Bronchial epithelial cell (primary cell): ENCODE results near the gene FMN1. TPM values are rescaled to one million over a fixed set of nuclear protein-coding genes. Genes with fewer than 3 reads are reported as not detected.

Source experiments
- DNase-seq: peaks from one replicate; pipeline ENCODE4 v3.0.0-alpha.2; 2010; ENCODE audit warnings: low read depth
- FAIRE-seq: peaks from 2 replicates; lab custom pipeline; 2011; peaks lifted over from hg19 to GRCh38; lab: Jason Lieb, UNC
- H3K27me3 ChIP-seq: 2 replicates; pipeline ENCODE4 v1.5.1; 2011; ENCODE audit warnings: low read length; ENCODE audit not compliant: control insufficient read depth, insufficient read depth
- H3K36me3 ChIP-seq: 2 replicates; pipeline ENCODE4 v1.5.1; 2011; ENCODE audit warnings: low read length; ENCODE audit not compliant: control insufficient read depth, insufficient read depth
- H3K4me3 ChIP-seq: 2 replicates; pipeline ENCODE4 v1.5.1; 2011; ENCODE audit warnings: mild to moderate bottlenecking, low read depth, low read length, control low read depth
- total RNA-seq: library from RNA; depleted of rRNA; stranded (reverse); fragments of >200 nt; gene quantifications from 2 replicates; pipeline ENCODE4 v1.2.1, GENCODE V29; 2014
- TF ChIP-seq, protein P1 (sequence below): IDR thresholded peaks from 2 replicates; pipeline ENCODE4 v1.5.1; 2011; ENCODE audit warnings: mild to moderate bottlenecking, moderate library complexity, low read length, control low read depth, inconsistent platforms; ENCODE audit not compliant: insufficient read depth, severe bottlenecking

FMN1 gene
- total RNA-seq, 1 donor from 2014 or later, result 1.6 TPM

DNA sequence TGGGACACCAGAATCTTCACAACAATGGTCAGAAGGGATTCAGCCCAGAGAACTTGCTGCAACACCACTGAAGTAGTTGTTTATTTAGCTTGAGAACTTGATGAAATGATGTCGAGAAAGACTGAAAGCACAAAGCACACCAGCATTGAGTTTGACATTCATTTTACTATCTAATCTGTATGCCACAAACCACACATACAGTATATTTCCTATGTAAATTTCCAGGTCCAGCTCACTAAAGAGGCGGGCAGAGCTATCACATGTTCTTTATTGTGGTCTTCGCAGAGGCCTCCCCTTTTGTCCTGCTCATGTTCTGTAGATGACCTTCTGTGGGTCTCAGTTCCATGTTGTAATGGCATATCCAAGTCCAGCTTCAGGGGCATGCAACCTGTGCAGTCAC is 10.4 kb upstream of the FMN1 start:
- FAIRE-seq (no peak), DNase-seq (no peak)
- Histone ChIP-seq H3K36me3 (no peaks in the 10 kb centered on the region), H3K27me3 (peaks cover 1% of the 10 kb centered on the region), H3K4me3 (no peak overlapping the region)
- TF ChIP-seq, protein P1, sequence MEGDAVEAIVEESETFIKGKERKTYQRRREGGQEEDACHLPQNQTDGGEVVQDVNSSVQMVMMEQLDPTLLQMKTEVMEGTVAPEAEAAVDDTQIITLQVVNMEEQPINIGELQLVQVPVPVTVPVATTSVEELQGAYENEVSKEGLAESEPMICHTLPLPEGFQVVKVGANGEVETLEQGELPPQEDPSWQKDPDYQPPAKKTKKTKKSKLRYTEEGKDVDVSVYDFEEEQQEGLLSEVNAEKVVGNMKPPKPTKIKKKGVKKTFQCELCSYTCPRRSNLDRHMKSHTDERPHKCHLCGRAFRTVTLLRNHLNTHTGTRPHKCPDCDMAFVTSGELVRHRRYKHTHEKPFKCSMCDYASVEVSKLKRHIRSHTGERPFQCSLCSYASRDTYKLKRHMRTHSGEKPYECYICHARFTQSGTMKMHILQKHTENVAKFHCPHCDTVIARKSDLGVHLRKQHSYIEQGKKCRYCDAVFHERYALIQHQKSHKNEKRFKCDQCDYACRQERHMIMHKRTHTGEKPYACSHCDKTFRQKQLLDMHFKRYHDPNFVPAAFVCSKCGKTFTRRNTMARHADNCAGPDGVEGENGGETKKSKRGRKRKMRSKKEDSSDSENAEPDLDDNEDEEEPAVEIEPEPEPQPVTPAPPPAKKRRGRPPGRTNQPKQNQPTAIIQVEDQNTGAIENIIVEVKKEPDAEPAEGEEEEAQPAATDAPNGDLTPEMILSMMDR, result no peak

DNA sequence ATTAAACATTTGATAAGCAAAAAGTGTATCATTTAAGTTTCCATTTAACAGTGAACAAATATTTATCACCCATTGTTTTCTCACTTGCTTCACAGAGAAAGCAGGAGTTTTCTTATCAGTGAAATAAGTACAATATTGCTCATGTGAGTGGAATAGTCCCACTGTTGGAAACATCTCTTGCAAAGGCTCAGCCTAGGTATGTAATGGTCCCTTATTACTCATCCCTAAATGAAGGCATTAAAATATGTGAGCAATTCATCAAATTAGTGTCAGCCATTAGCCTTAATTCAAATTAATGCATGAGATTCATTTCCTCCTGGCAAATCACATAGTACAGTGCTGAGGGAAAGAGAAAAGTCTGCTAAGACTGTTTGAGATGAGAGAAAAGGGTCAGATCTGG is 9.6 kb upstream of the FMN1 start:
- peaks cover 6% of the 10 kb centered on the region for H3K27me3 ChIP-seq
- H3K36me3 ChIP-seq, result no peaks in the 10 kb centered on the region
- TF ChIP-seq, protein P1, result no peak
- no peak for DNase-seq
- H3K4me3 ChIP-seq, result no peak overlapping the region
- no peak for FAIRE-seq

DNA sequence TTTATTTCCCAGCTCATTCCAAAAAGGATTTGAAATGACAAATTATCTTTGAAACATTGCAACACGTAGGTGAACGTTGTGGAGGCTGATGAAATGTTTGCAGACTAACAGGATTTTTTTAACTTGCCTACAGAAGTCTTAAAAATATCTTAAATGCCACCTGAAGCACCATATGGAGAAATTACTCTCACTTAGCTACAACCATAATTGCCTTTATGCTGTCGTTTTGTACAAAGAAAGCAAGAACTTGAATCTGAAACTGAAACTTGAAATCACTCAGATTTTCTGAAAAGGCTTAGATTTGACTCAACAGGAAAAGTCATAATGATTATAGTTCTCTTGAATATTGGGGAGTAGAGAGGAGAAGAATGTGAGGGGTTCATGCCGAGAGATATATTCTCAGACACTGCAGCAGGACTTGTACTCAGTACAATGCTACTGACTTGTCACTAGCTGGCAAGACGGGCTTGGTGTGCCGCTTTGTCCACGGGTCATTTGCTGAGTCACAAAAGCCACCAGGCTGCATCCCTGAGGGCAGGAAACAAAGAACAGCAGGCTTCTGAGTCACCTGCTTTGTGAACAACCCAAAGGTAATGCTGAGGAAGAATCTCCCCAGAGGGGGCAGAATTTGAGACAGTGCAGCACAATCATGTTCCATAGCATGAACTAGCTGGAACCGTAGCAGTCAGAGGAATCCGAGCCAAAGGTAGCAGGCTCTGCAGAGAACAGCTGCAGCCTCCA is 7.1 kb upstream of the FMN1 start:
- DNase-seq (peak; percentile 93), FAIRE-seq (peak; percentile 96)
- H3K36me3 ChIP-seq, result no peaks in the 10 kb centered on the region
- no peak overlapping the region for H3K4me3 ChIP-seq
- TF ChIP-seq, protein P1, result peak; percentile 52
- peaks cover 6% of the 10 kb centered on the region for H3K27me3 ChIP-seq

DNA sequence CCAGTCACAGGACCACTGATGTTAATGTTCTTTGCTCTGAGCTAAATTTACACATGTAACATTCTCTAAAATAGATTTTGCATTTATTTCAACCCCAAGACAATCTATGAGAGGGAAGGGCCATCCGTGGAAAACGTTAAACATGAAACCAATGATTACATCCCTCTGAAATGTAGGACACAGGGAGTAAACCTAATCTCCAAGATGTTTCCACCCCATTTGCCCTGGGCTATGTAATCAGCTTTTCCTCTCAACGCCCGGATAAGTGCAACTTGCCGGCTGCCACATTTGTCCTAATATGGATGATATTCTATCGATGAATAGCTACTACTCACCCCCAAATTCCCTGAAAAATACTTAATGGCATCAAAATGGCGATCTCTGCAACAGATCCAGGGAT is 6.4 kb upstream of the FMN1 start:
- DNase-seq (peak; percentile 27), FAIRE-seq (no peak)
- no peak overlapping the region for H3K4me3 ChIP-seq
- no peaks in the 10 kb centered on the region for H3K36me3 ChIP-seq
- TF ChIP-seq, protein P1, result no peak
- H3K27me3 ChIP-seq, result peaks cover 6% of the 10 kb centered on the region

DNA sequence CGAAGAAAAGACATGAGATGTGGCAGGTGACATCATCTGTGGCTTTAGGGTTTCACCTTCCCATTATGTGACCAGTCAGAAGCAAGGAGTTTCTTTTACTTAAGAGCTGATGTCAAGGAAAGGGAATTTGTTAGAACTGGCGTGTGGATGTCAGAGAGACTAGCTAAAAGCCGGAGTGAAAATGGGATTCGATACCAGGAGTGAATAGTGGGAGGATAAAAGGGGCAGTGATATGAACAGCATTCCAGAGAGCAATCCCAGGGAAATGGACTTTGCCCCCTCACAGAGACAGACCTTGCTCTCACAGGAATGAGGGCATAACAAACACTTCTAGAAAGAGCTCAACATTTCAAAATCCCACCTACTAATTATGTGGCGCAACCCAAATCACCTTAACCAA is 5.9 kb upstream of the FMN1 start:
- Histone ChIP-seq H3K4me3 (no peak overlapping the region), H3K27me3 (peaks cover 6% of the 10 kb centered on the region), H3K36me3 (no peaks in the 10 kb centered on the region)
- TF ChIP-seq, protein P1, result no peak
- DNase-seq, result no peak
- no peak for FAIRE-seq

DNA sequence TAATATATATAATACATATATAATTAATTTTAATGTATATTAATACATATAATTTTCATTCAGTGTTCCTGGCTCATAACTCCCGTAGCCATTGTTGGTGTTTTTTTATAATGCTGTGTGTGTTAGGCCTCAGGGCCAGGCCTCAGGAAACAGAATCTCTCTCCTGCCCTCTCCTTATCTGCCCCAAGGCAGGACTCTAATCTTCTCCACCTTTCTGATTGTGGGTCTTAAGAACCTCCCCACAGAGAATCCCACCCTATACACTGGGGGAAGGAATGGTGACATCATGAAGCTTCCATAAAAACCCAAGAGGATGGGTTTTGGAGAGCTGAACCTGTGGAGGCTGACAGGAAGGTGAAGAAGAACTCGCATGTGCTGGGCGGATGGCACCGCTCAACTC is 4.0 kb upstream of the FMN1 start:
- no peak for DNase-seq
- no peak overlapping the region for H3K4me3 ChIP-seq
- peaks cover 7% of the 10 kb centered on the region for H3K27me3 ChIP-seq
- FAIRE-seq, result no peak
- TF ChIP-seq, protein P1, result no peak
- no peaks in the 10 kb centered on the region for H3K36me3 ChIP-seq
